HEK293 (cell line): ENCODE results near the gene DPP6.

ENCODE experiments used
- CTCF ChIA-PET: fragments of 350-600 bp; formaldehyde crosslinking; extraction: SDS; loops from one replicate; lab custom pipeline; 2021; ENCODE audit warnings: antibody characterized with exemption; lab: Yijun Ruan, JAX
- POLR2A ChIA-PET: fragments of 300-600 bp; formaldehyde crosslinking; extraction: SDS; loops from one replicate; lab custom pipeline; 2020; ENCODE audit warnings: antibody characterized with exemption, inconsistent platforms; lab: Yijun Ruan, JAX
- H3K27ac ChIP-seq: fragments of 200-500 bp; sonication (Bioruptor generic); 2 replicates; pipeline ENCODE4 v1.5.1; 2014; ENCODE audit warnings: low read depth, low read length, control low read depth, inconsistent platforms; ENCODE audit errors: extremely low read depth
- H3K36me3 ChIP-seq, 2 experiments: fragments of 200-500 bp in 1 of 2; sonication (Bioruptor generic) in 1 of 2; 1 replicate in 1 of 2; 2 replicates in 1 of 2; pipeline ENCODE4 v1.5.1; 2014 to 2017; ENCODE audit warnings: inconsistent platforms in 2 of 2, low read length in 2 of 2; ENCODE audit not compliant: control insufficient read depth in 2 of 2, insufficient read depth in 1 of 2
- H3K4me1 ChIP-seq: fragments of 200-500 bp; sonication (Bioruptor generic); 2 replicates; pipeline ENCODE4 v1.5.1; 2014; ENCODE audit warnings: mild to moderate bottlenecking, low read length, inconsistent platforms; ENCODE audit not compliant: control insufficient read depth, insufficient read depth
- H3K4me3 ChIP-seq: 2 replicates; pipeline ENCODE4 v1.5.1; 2011; ENCODE audit warnings: low read depth, mild to moderate bottlenecking, control low read depth, low read length, moderate library complexity
- H3K9me3 ChIP-seq: fragments of 200-500 bp; sonication (Bioruptor generic); 2 replicates; pipeline ENCODE4 v1.5.1; 2014; ENCODE audit warnings: low read depth, low read length, inconsistent platforms; ENCODE audit not compliant: control insufficient read depth, insufficient read depth
- HOXD13 ChIP-seq: sonication (generic); formaldehyde crosslinking; IDR thresholded peaks from 2 replicates; pipeline ENCODE4 v1.8.0; 2022; ENCODE audit warnings: missing genetic modification reagents, borderline replicate concordance
- KLF10 ChIP-seq: fragments of 450-650 bp; IDR thresholded peaks from 2 replicates; pipeline ENCODE4 v1.5.1; 2018; ENCODE audit warnings: missing biosample characterization, mild to moderate bottlenecking, missing genetic modification characterization
- KLF16 ChIP-seq: fragments of 450-650 bp; formaldehyde crosslinking; IDR thresholded peaks from 2 replicates; pipeline ENCODE4 v1.5.1; 2017; ENCODE audit warnings: missing biosample characterization, missing genetic modification characterization
- MEIS1 ChIP-seq: sonication (generic); formaldehyde crosslinking; IDR thresholded peaks from 2 replicates; pipeline ENCODE4 v1.8.1; 2022; ENCODE audit warnings: missing genetic modification reagents, mild to moderate bottlenecking, borderline replicate concordance
- OVOL3 ChIP-seq: fragments of 450-650 bp; formaldehyde crosslinking; IDR thresholded peaks from 2 replicates; pipeline ENCODE4 v1.5.1; 2016; ENCODE audit warnings: missing biosample characterization, missing genetic modification characterization
- SCRT2 ChIP-seq: fragments of 450-650 bp; formaldehyde crosslinking; IDR thresholded peaks from 2 replicates; pipeline ENCODE4 v1.5.1; 2016; ENCODE audit warnings: missing biosample characterization, missing genetic modification characterization
- TCF7L2 ChIP-seq: IDR thresholded peaks from 2 replicates; pipeline ENCODE4 v1.6.1; 2011; ENCODE audit warnings: low read depth, mild to moderate bottlenecking, inconsistent platforms, low read length, moderate library complexity, borderline replicate concordance
- YY1 ChIP-seq: fragments of 450-650 bp; formaldehyde crosslinking; IDR thresholded peaks from 2 replicates; pipeline ENCODE4 v1.5.1; 2018; ENCODE audit warnings: missing biosample characterization, missing genetic modification characterization
- ZBTB21 ChIP-seq: fragments of 450-650 bp; formaldehyde crosslinking; IDR thresholded peaks from 2 replicates; pipeline ENCODE4 v1.5.1; 2017; ENCODE audit warnings: missing biosample characterization, missing genetic modification characterization
- ZEB2 ChIP-seq: fragments of 450-650 bp; formaldehyde crosslinking; IDR thresholded peaks from 2 replicates; pipeline ENCODE4 v1.5.1; 2016; ENCODE audit warnings: missing biosample characterization, missing genetic modification characterization
- ZNF112 ChIP-seq: fragments of 450-650 bp; formaldehyde crosslinking; IDR thresholded peaks from 2 replicates; pipeline ENCODE4 v1.5.0; 2017; ENCODE audit warnings: missing biosample characterization, missing genetic modification characterization
- ZNF146 ChIP-seq: fragments of 450-650 bp; formaldehyde crosslinking; IDR thresholded peaks from 2 replicates; pipeline ENCODE4 v1.5.1; 2016; ENCODE audit warnings: missing biosample characterization, missing genetic modification characterization
- ZNF169 ChIP-seq: fragments of 450-650 bp; formaldehyde crosslinking; IDR thresholded peaks from 2 replicates; pipeline ENCODE4 v1.5.1; 2016; ENCODE audit warnings: missing biosample characterization, missing genetic modification characterization
- ZNF184 ChIP-seq: fragments of 450-650 bp; IDR thresholded peaks from 2 replicates; pipeline ENCODE4 v1.5.1; 2018; ENCODE audit warnings: missing biosample characterization, mild to moderate bottlenecking, missing genetic modification characterization
- ZNF2 ChIP-seq: fragments of 450-650 bp; formaldehyde crosslinking; IDR thresholded peaks from 2 replicates; pipeline ENCODE4 v1.5.1; 2016; ENCODE audit warnings: missing biosample characterization, missing genetic modification characterization
- ZNF292 ChIP-seq: fragments of 450-650 bp; formaldehyde crosslinking; IDR thresholded peaks from 2 replicates; pipeline ENCODE4 v1.5.1; 2016; ENCODE audit warnings: low read depth, missing biosample characterization, missing genetic modification characterization, borderline replicate concordance
- ZNF335 ChIP-seq: fragments of 450-650 bp; formaldehyde crosslinking; conservative IDR thresholded peaks from 2 replicates; pipeline ENCODE4 v1.5.1; 2016; ENCODE audit warnings: missing biosample characterization, missing genetic modification characterization
- ZNF404 ChIP-seq: fragments of 450-650 bp; formaldehyde crosslinking; IDR thresholded peaks from 2 replicates; pipeline ENCODE4 v1.5.1; 2017; ENCODE audit warnings: missing biosample characterization, missing genetic modification characterization
- ZNF530 ChIP-seq: fragments of 450-650 bp; formaldehyde crosslinking; IDR thresholded peaks from 2 replicates; pipeline ENCODE4 v1.5.1; 2016; ENCODE audit warnings: low read depth, missing biosample characterization, missing genetic modification characterization
- ZNF555 ChIP-seq: fragments of 450-650 bp; formaldehyde crosslinking; conservative IDR thresholded peaks from 2 replicates; pipeline ENCODE4 v1.5.1; 2017; ENCODE audit warnings: missing biosample characterization, mild to moderate bottlenecking, missing genetic modification characterization, inconsistent platforms
- ZNF558 ChIP-seq: fragments of 450-650 bp; formaldehyde crosslinking; IDR thresholded peaks from 2 replicates; pipeline ENCODE4 v1.5.1; 2016; ENCODE audit warnings: missing biosample characterization, missing genetic modification characterization
- ZNF660 ChIP-seq: fragments of 450-650 bp; IDR thresholded peaks from 2 replicates; pipeline ENCODE4 v1.5.1; 2018; ENCODE audit warnings: missing biosample characterization, mild to moderate bottlenecking, missing genetic modification characterization
- TF ChIP-seq, protein P1 (sequence below): fragments of 450-650 bp; formaldehyde crosslinking; IDR thresholded peaks from 2 replicates; pipeline ENCODE4 v1.5.1; 2016; ENCODE audit warnings: missing biosample characterization, missing genetic modification characterization, low read depth
- TF ChIP-seq, protein P2 (sequence below): fragments of 450-650 bp; formaldehyde crosslinking; optimal IDR thresholded peaks from 2 replicates; pipeline ENCODE3; 2016; ENCODE audit warnings: missing biosample characterization, mild to moderate bottlenecking, missing genetic modification characterization
- TF ChIP-seq, protein P3 (sequence below): fragments of 450-650 bp; formaldehyde crosslinking; IDR thresholded peaks from 2 replicates; pipeline ENCODE4 v1.5.1; 2016; ENCODE audit warnings: missing biosample characterization, missing genetic modification characterization
- TF ChIP-seq, protein P4 (sequence below): fragments of 450-650 bp; formaldehyde crosslinking; IDR thresholded peaks from 2 replicates; pipeline ENCODE4 v1.5.1; 2017; ENCODE audit warnings: missing biosample characterization, missing genetic modification characterization

DPP6 gene

DNA sequence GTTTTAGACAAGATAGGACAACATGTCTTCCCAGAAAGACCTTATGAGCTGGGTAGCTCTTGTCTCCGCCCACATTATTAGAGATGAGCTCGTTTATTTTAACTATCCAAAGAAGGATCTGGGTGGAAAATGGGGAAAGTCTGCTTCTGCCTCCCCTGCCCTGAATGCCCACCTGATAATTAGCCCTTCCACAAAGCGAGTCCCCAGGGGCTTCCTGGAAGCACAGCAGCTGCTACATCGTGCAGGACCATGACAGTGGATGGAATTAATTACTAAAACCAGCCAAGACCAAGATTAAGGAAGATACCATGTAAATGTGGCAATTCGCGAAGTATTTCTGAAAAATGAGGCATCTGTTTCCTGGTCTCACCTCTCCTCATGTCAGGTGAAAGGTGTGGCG lies 576.4 kb downstream of the DPP6 start:
- H3K4me1 ChIP-seq, result no peaks in the 10 kb centered on the region
- no peaks in the 10 kb centered on the region for H3K36me3 ChIP-seq
- no peak overlapping the region for H3K4me3 ChIP-seq
- H3K27ac ChIP-seq, result no peak overlapping the region
- POLR2A ChIA-PET, result no interaction called here
- TF ChIP-seq TCF7L2, result no peak
- TF ChIP-seq SCRT2 (tag by site-specific recombination), result no peak
- no peak for TF ChIP-seq ZNF530 (tag by site-specific recombination)
- no peak for TF ChIP-seq ZNF558 (tag by site-specific recombination)
- TF ChIP-seq MEIS1 (CRISPR knock-in tag), result no peak
- no peak for TF ChIP-seq ZNF112 (tag by site-specific recombination)
- no peak for TF ChIP-seq ZNF169 (tag by site-specific recombination)
- no peak for TF ChIP-seq ZNF555 (tag by site-specific recombination)
- TF ChIP-seq OVOL3 (tag by site-specific recombination), result no peak
- TF ChIP-seq ZNF660 (tag by site-specific recombination), result no peak
- no peak for TF ChIP-seq ZNF2 (tag by site-specific recombination)
- TF ChIP-seq, protein P1, sequence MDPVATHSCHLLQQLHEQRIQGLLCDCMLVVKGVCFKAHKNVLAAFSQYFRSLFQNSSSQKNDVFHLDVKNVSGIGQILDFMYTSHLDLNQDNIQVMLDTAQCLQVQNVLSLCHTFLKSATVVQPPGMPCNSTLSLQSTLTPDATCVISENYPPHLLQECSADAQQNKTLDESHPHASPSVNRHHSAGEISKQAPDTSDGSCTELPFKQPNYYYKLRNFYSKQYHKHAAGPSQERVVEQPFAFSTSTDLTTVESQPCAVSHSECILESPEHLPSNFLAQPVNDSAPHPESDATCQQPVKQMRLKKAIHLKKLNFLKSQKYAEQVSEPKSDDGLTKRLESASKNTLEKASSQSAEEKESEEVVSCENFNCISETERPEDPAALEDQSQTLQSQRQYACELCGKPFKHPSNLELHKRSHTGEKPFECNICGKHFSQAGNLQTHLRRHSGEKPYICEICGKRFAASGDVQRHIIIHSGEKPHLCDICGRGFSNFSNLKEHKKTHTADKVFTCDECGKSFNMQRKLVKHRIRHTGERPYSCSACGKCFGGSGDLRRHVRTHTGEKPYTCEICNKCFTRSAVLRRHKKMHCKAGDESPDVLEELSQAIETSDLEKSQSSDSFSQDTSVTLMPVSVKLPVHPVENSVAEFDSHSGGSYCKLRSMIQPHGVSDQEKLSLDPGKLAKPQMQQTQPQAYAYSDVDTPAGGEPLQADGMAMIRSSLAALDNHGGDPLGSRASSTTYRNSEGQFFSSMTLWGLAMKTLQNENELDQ (tag by site-specific recombination), result no peak
- TF ChIP-seq ZNF404, result no peak
- TF ChIP-seq, protein P2, sequence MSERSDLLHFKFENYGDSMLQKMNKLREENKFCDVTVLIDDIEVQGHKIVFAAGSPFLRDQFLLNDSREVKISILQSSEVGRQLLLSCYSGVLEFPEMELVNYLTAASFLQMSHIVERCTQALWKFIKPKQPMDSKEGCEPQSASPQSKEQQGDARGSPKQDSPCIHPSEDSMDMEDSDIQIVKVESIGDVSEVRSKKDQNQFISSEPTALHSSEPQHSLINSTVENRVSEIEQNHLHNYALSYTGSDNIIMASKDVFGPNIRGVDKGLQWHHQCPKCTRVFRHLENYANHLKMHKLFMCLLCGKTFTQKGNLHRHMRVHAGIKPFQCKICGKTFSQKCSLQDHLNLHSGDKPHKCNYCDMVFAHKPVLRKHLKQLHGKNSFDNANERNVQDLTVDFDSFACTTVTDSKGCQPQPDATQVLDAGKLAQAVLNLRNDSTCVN, result no peak
- TF ChIP-seq, all 188 proteins: peak for 0
- H3K9me3 ChIP-seq, result no peaks in the 10 kb centered on the region
- CTCF ChIA-PET, result no interaction called here

DNA sequence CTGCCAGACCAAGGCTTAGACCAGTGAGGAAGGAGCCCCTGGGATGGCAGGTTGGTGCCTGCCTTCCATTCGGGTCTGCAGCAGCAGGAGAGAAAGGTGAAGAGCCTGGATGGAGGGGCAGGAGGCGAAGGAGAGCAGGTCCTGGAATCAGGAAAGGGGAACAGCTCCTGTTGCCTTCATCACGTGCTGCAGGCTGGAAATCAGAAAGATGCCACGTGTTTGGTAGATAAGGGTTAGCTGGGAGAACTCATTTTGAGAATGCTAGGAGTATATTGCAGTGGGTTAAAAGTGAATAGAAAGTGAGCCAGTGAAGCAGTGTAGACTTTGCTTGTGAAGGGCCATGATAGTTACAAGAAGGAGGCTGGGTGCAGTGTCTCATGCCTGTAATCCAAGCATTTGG lies 579.0 kb downstream of the DPP6 start:
- ChIA-PET CTCF (no interaction called here), POLR2A (no interaction called here)
- Histone ChIP-seq H3K9me3 (no peaks in the 10 kb centered on the region), H3K4me3 (no peak overlapping the region), H3K36me3 (no peaks in the 10 kb centered on the region), H3K4me1 (no peaks in the 10 kb centered on the region), H3K27ac (no peak overlapping the region)
- TF ChIP-seq KLF16 (no peak), ZBTB21 (tag by site-specific recombination) (no peak), ZNF146 (tag by site-specific recombination) (no peak), YY1 (tag by site-specific recombination) (no peak), ZNF184 (no peak), ZEB2 (tag by site-specific recombination) (no peak), ZNF292 (tag by site-specific recombination) (no peak), ZNF335 (tag by site-specific recombination) (no peak), ZNF660 (tag by site-specific recombination) (no peak), KLF10 (tag by site-specific recombination) (no peak), HOXD13 (no peak)
- TF ChIP-seq, protein P3, sequence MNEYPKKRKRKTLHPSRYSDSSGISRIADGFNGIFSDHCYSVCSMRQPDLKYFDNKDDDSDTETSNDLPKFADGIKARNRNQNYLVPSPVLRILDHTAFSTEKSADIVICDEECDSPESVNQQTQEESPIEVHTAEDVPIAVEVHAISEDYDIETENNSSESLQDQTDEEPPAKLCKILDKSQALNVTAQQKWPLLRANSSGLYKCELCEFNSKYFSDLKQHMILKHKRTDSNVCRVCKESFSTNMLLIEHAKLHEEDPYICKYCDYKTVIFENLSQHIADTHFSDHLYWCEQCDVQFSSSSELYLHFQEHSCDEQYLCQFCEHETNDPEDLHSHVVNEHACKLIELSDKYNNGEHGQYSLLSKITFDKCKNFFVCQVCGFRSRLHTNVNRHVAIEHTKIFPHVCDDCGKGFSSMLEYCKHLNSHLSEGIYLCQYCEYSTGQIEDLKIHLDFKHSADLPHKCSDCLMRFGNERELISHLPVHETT (tag by site-specific recombination), result no peak
- TF ChIP-seq, protein P4, sequence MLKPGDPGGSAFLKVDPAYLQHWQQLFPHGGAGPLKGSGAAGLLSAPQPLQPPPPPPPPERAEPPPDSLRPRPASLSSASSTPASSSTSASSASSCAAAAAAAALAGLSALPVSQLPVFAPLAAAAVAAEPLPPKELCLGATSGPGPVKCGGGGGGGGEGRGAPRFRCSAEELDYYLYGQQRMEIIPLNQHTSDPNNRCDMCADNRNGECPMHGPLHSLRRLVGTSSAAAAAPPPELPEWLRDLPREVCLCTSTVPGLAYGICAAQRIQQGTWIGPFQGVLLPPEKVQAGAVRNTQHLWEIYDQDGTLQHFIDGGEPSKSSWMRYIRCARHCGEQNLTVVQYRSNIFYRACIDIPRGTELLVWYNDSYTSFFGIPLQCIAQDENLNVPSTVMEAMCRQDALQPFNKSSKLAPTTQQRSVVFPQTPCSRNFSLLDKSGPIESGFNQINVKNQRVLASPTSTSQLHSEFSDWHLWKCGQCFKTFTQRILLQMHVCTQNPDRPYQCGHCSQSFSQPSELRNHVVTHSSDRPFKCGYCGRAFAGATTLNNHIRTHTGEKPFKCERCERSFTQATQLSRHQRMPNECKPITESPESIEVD, result no peak
